ENCODE measurements around the gene CLCN2.

Gene CLCN2

DNA sequence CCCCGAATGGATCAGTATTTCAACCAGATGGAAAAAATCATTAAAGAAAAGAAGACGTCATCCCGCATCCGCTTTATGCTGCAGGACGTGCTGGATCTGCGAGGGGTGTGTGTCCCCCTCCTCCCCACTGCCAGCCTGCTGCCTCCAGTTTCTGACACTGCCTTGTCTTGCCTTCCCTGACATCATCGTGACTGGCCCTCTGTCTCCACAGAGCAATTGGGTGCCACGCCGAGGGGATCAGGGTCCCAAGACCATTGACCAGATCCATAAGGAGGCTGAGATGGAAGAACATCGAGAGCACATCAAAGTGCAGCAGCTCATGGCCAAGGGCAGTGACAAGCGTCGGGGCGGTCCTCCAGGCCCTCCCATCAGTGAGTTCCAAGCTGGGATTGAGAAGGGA, 36.1 kb downstream of the CLCN2 start:
- TF ChIP-seq ZFX (IDR thresholded peaks at IDR 0.05), result no peak
- TF ChIP-seq, protein P1, sequence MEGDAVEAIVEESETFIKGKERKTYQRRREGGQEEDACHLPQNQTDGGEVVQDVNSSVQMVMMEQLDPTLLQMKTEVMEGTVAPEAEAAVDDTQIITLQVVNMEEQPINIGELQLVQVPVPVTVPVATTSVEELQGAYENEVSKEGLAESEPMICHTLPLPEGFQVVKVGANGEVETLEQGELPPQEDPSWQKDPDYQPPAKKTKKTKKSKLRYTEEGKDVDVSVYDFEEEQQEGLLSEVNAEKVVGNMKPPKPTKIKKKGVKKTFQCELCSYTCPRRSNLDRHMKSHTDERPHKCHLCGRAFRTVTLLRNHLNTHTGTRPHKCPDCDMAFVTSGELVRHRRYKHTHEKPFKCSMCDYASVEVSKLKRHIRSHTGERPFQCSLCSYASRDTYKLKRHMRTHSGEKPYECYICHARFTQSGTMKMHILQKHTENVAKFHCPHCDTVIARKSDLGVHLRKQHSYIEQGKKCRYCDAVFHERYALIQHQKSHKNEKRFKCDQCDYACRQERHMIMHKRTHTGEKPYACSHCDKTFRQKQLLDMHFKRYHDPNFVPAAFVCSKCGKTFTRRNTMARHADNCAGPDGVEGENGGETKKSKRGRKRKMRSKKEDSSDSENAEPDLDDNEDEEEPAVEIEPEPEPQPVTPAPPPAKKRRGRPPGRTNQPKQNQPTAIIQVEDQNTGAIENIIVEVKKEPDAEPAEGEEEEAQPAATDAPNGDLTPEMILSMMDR (conservative IDR thresholded peaks at IDR 0.05), result no peak

DNA sequence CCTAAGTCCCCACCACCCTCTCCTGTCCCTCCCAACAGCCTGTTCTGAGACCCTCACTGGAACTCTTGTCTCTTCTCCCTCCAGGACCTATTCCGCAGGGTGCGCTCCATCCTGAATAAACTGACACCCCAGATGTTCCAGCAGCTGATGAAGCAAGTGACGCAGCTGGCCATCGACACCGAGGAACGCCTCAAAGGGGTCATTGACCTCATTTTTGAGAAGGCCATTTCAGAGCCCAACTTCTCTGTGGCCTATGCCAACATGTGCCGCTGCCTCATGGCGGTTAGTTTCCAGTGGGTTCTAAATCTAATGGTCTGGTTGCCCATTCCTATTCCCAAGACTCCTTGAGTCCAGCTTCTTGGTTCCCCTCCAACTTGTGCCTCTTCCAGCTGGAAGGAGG, 37.7 kb downstream of the CLCN2 start:
- H3K27ac ChIP-seq, result no peak overlapping the region
- TF ChIP-seq, protein P1 (conservative IDR thresholded peaks at IDR 0.05), result no peak
- TF ChIP-seq ZFX (IDR thresholded peaks at IDR 0.05), result no peak

More for the DNA sequence above, 36.1 kb downstream of the CLCN2 start:
- no peak overlapping the region for H3K27ac ChIP-seq

DNA sequence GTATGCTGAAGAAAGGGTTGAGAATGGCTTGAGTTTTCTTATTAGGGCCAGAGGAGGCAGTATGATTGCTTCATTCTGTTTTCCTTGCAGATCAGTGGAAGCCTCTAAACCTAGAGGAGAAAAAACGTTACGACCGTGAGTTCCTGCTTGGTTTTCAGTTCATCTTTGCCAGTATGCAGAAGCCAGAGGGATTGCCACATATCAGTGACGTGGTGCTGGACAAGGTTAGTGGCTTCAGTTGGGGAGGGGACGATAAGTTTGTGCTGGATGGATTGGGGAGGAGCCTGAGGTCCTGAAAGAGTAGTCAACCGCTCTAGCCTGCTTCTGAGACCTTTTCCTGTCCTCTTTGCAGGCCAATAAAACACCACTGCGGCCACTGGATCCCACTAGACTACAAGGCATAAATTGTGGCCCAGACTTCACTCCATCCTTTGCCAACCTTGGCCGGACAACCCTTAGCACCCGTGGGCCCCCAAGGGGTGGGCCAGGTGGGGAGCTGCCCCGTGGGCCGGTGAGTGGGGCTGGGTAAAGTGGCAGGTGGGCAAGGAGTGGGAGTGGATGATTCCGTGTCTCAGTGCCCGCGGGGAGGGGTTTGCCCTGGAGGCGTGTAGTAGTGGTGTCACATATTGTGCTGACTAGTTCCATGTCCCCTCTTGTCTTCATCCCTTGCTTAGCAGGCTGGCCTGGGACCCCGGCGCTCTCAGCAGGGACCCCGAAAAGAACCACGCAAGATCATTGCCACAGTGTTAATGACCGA, 38.5 kb downstream of the CLCN2 start:
- TF ChIP-seq, protein P1 (conservative IDR thresholded peaks at IDR 0.05), result no peak
- TF ChIP-seq ZFX (IDR thresholded peaks at IDR 0.05), result no peak
- H3K27ac ChIP-seq, result no peak overlapping the region

DNA sequence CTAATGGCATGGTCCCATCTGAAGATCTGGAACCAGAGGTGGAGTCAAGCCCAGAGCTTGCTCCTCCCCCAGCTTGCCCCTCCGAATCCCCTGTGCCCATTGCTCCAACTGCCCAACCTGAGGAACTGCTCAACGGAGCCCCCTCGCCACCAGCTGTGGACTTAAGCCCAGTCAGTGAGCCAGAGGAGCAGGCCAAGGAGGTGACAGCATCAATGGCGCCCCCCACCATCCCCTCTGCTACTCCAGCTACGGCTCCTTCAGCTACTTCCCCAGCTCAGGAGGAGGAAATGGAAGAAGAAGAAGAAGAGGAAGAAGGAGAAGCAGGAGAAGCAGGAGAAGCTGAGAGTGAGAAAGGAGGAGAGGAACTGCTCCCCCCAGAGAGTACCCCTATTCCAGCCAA, 39.7 kb downstream of the CLCN2 start:
- TF ChIP-seq, protein P1 (conservative IDR thresholded peaks at IDR 0.05), result no peak
- TF ChIP-seq ZFX (IDR thresholded peaks at IDR 0.05), result no peak
- peak overlapping the region; percentile 74; the same call in 1 of the 2 replicates for H3K27ac ChIP-seq

DNA sequence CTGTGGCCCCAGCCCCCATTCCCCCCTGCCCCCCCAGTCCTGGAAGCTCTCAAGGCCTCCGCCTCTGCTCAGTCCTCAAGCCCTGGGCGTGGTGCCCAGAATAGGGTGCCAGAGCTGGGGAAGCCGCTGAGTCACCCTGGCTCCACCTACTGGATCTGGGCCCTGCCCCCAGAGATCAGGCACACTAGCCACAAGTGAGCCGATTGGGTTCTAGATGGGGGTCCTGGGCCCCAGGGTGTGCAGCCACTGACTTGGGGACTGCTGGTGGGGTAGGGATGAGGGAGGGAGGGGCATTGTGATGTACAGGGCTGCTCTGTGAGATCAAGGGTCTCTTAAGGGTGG, 41.3 kb downstream of the CLCN2 start:
- no peak for TF ChIP-seq ZFX (IDR thresholded peaks at IDR 0.05)
- TF ChIP-seq, protein P1 (conservative IDR thresholded peaks at IDR 0.05), result no peak
- H3K27ac ChIP-seq, result peak overlapping the region; percentile 74

DNA sequence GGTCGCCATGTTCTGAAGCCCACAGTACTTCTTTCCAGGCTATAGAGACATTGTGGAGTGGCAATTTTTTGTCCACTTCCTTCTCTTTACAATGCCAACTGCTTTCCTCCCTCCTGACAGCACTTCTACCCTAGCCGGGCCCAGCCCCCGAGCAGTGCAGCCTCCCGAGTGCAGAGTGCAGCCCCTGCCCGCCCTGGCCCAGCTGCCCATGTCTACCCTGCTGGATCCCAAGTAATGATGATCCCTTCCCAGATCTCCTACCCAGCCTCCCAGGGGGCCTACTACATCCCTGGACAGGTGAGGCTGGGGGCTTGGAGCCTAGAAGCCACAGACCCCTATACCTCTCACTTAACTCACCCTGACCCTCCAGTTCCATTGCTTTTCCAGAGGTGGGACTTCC, 44.2 kb downstream of the CLCN2 start:
- peak overlapping the region; percentile 95 for H3K27ac ChIP-seq
- no peak for TF ChIP-seq ZFX (IDR thresholded peaks at IDR 0.05)
- TF ChIP-seq, protein P1 (conservative IDR thresholded peaks at IDR 0.05), result no peak

DNA sequence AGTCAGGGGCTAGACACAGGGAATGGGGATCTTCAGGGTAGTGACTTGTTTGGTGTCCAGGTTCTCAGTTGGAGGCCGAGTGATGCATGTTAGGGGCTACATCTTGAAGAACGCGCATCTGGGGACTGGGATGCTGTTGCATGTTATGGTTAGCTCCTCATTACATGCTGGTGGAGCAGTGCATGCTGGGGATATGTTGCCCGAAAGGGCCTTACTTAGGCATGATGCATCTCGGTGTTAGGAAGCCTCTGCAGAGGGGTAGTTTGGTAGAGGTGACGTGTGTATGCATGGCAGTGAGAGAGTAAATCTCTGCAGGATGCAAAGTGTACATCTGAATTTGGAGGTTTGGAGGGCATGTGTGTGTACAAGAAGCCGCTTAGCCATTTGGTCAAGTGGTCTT, 44.6 kb downstream of the CLCN2 start:
- TF ChIP-seq, protein P1 (conservative IDR thresholded peaks at IDR 0.05), result no peak
- TF ChIP-seq ZFX (IDR thresholded peaks at IDR 0.05), result no peak
- peak overlapping the region; percentile 95 for H3K27ac ChIP-seq
